GM23248 (cell line): Measurements from ENCODE around the gene NCR2. TPM values are rescaled to one million over a fixed set of nuclear protein-coding genes. Genes with fewer than 3 reads are reported as not detected.

Experiments used
- DNase-seq: peaks from one replicate; pipeline ENCODE4 v3.0.0-alpha.2; 2015
- H2AFZ ChIP-seq: fragments of 200-600 bp; sonication (generic); 2 replicates; pipeline ENCODE4 v1.6.1; 2016; ENCODE audit warnings: antibody characterized with exemption
- H3F3A ChIP-seq: fragments of 200-600 bp; sonication (generic); 2 replicates; pipeline ENCODE4 v1.6.1; 2016; ENCODE audit warnings: mild to moderate bottlenecking, antibody characterized with exemption, mixed run types; ENCODE audit not compliant: insufficient read depth
- H3K27ac ChIP-seq: fragments of 200-600 bp; sonication (generic); 2 replicates; pipeline ENCODE4 v1.5.1; 2016; ENCODE audit warnings: mild to moderate bottlenecking
- H3K27me3 ChIP-seq: fragments of 200-600 bp; sonication (generic); replicated peaks from 2 replicates; pipeline ENCODE4 v1.6.1; 2016; ENCODE audit warnings: mild to moderate bottlenecking; ENCODE audit not compliant: insufficient read depth
- H3K36me3 ChIP-seq: fragments of 200-600 bp; sonication (generic); 2 replicates; pipeline ENCODE4 v1.6.1; 2016; ENCODE audit warnings: low read depth, mild to moderate bottlenecking
- H3K4me1 ChIP-seq: fragments of 200-600 bp; sonication (generic); 2 replicates; pipeline ENCODE4 v1.6.1; 2016; ENCODE audit warnings: mild to moderate bottlenecking; ENCODE audit not compliant: insufficient read depth
- H3K4me2 ChIP-seq: fragments of 200-600 bp; sonication (generic); one replicate; pipeline ENCODE4 v1.6.1; 2016; ENCODE audit warnings: mild to moderate bottlenecking; ENCODE audit not compliant: unreplicated experiment
- H3K4me3 ChIP-seq: fragments of 200-600 bp; sonication (generic); 2 replicates; pipeline ENCODE4 v1.5.1; 2016; ENCODE audit warnings: mild to moderate bottlenecking
- H3K79me2 ChIP-seq: fragments of 200-600 bp; sonication (generic); 2 replicates; pipeline ENCODE4 v1.6.1; 2016; ENCODE audit warnings: mild to moderate bottlenecking; ENCODE audit not compliant: insufficient read depth
- H3K9ac ChIP-seq: fragments of 200-600 bp; sonication (generic); 2 replicates; pipeline ENCODE4 v1.6.1; 2016; ENCODE audit warnings: mild to moderate bottlenecking
- H3K9me2 ChIP-seq: fragments of 200-600 bp; sonication (generic); 2 replicates; pipeline ENCODE4 v1.6.1; 2016; ENCODE audit warnings: mixed run types, mild to moderate bottlenecking, moderate library complexity; ENCODE audit not compliant: insufficient read depth
- H3K9me3 ChIP-seq: fragments of 200-600 bp; sonication (generic); one replicate; pipeline ENCODE4 v1.6.1; 2017; ENCODE audit warnings: low read depth
- H4K20me1 ChIP-seq: fragments of 200-600 bp; sonication (generic); 2 replicates; pipeline ENCODE4 v1.6.0; 2016; ENCODE audit not compliant: insufficient read depth
- EZH2 ChIP-seq: fragments of 200-600 bp; sonication (generic); IDR thresholded peaks from 2 replicates; pipeline ENCODE4 v1.6.1; 2018; ENCODE audit warnings: antibody characterized with exemption, mild to moderate bottlenecking; ENCODE audit not compliant: insufficient read depth, poor library complexity, severe bottlenecking
- EZH2phosphoT487 ChIP-seq: fragments of 200-600 bp; sonication (generic); IDR thresholded peaks from 2 replicates; pipeline ENCODE4 v1.6.1; 2018; ENCODE audit warnings: antibody characterized with exemption, moderate library complexity, mild to moderate bottlenecking, low read depth; ENCODE audit not compliant: insufficient read depth
- WGBS, 2 experiments: methylation state at CpG; one replicate each; pipeline ENCODE4 v1.1.6; 2015 to 2017; ENCODE audit warnings: low lambda C conversion rate in 2 of 2, low coverage in 1 of 2; ENCODE audit errors: missing lambda C conversion rate in 2 of 2; 5-methylcytosine and 5-hydroxymethylcytosine counted together
- in situ Hi-C: fragments of 300-500 bp; cut with MboI; formaldehyde crosslinking; loops from 2 replicates; pipeline ENCODE4 v1.15.0; 2020
- polyA plus RNA-seq: library from polyadenylated mRNA; unstranded; fragments of >200 nt; fragmentation: Nextera tagmentation; extraction: Ambion mirVana; gene quantifications from 2 replicates; pipeline ENCODE4 v1.2.1, GENCODE V29; 2016
- total RNA-seq: library from RNA; depleted of rRNA; stranded (reverse); fragments of >200 nt; shearing (Covaris generic); gene quantifications from 2 replicates; pipeline ENCODE4 v1.2.3, GENCODE V29; 2014

NCR2 gene
- total and polyA plus RNA-seq, 2 experiments from 2014 or later = not detected

GRCh38 chr6:41348934-41349333, 13.5 kb downstream of the NCR2 start:
- TF ChIP-seq EZH2phosphoT487 (no peak), EZH2 (no peak)
- in situ Hi-C loops = no loop called here
- no peaks in the 10 kb centered on the region for H4K20me1 ChIP-seq
- no peak overlapping the region for H3K4me2 ChIP-seq
- WGBS, 2 experiments = 65 to 81% methylated on average over 2 of the region's 2 CpGs
- H3F3A ChIP-seq = no peaks in the 10 kb centered on the region
- peaks cover 19% of the 10 kb centered on the region; the same call in 1 of the 2 replicates for H3K27me3 ChIP-seq
- H3K9me2 ChIP-seq = no peaks in the 10 kb centered on the region
- no peak overlapping the region for H2AFZ ChIP-seq
- no peak for DNase-seq
- no peaks in the 10 kb centered on the region for H3K4me1 ChIP-seq
- no peak overlapping the region for H3K9ac ChIP-seq
- H3K4me3 ChIP-seq = no peak overlapping the region
- no peaks in the 10 kb centered on the region for H3K9me3 ChIP-seq
- no peaks in the 10 kb centered on the region for H3K36me3 ChIP-seq
- H3K79me2 ChIP-seq = no peaks in the 10 kb centered on the region
- no peak overlapping the region for H3K27ac ChIP-seq

GRCh38 chr6:41352396-41352795, 17.0 kb downstream of the NCR2 start:
- Histone ChIP-seq H3K9me3 (no peaks in the 10 kb centered on the region), H3K4me1 (no peaks in the 10 kb centered on the region), H3F3A (no peaks in the 10 kb centered on the region), H3K36me3 (no peaks in the 10 kb centered on the region), H3K27me3 (peaks cover 24% of the 10 kb centered on the region), H4K20me1 (no peaks in the 10 kb centered on the region), H3K79me2 (no peaks in the 10 kb centered on the region), H2AFZ (no peak overlapping the region), H3K9me2 (no peaks in the 10 kb centered on the region), H3K27ac (no peak overlapping the region), H3K9ac (no peak overlapping the region), H3K4me3 (no peak overlapping the region), H3K4me2 (no peak overlapping the region)
- in situ Hi-C loops = loop anchor here (25.0 kb wide), 1 partner anchor 685 kb away; no protein-coding TSS in a partner anchor
- DNase-seq = no peak
- WGBS, 2 experiments = 13 to 19% methylated on average over 3 of the region's 3 CpGs
- no peak for TF ChIP-seq EZH2phosphoT487
- TF ChIP-seq EZH2 = no peak

DNA sequence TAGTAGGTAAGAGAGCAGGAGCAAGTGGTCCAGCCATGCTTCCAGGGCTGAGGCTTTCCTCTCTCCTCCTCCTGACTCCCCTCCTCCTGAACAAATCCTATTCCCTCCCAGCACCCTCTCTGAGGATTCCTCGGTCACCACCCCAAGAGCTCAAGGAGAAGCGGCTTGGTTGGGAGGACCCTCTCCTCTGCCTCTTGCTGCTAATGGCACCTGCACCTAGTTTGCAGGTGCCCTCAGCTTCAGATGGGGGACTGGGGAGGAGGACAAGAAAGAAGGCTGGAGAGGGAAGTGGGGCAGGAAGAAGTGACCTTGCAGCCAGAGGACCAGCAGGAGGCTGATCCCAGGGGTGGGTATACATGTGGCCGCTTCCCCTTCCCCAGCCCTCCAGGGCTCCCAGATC, 17.5 kb downstream of the NCR2 start:
- Histone ChIP-seq H3K4me3 (no peak overlapping the region), H3K9me3 (no peaks in the 10 kb centered on the region), H3K27ac (no peak overlapping the region), H4K20me1 (no peaks in the 10 kb centered on the region), H3K4me1 (no peaks in the 10 kb centered on the region), H3K4me2 (no peak overlapping the region), H3K27me3 (peaks cover 24% of the 10 kb centered on the region), H3K9ac (no peak overlapping the region), H3F3A (no peaks in the 10 kb centered on the region), H2AFZ (no peak overlapping the region), H3K36me3 (no peaks in the 10 kb centered on the region), H3K79me2 (no peaks in the 10 kb centered on the region), H3K9me2 (no peaks in the 10 kb centered on the region)
- no peak for TF ChIP-seq EZH2phosphoT487
- no peak for TF ChIP-seq EZH2
- in situ Hi-C loops = loop anchor here (25.0 kb wide), 1 partner anchor 684 kb away; no protein-coding TSS in a partner anchor
- DNase-seq = no peak
- WGBS, 2 experiments = 55 to 72% methylated on average over 3 of the region's 3 CpGs

DNA sequence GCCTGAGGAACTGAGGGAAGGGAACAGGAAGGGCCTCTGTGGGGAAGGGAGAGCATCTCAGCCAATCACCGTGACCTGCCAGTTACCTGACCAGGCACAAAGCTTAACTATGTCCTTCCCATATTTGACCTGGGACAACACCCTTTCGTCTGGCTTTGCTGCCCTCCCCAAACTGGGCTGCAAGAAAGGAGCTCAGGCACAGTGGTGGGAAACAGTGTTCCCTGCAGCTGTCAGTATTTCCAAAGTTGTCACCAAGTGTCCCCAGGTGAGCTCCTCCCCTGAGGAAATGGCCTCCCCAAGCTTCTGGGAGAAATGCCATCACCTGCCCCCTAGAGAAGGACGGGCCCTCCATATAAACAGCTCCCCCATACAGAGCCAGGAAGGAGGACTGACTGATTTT, 17.9 kb downstream of the NCR2 start:
- Histone ChIP-seq H3K9me2 (no peaks in the 10 kb centered on the region), H3F3A (no peaks in the 10 kb centered on the region), H3K27me3 (peaks cover 24% of the 10 kb centered on the region), H3K4me2 (no peak overlapping the region), H3K27ac (no peak overlapping the region), H3K9me3 (no peaks in the 10 kb centered on the region), H3K9ac (no peak overlapping the region), H4K20me1 (no peaks in the 10 kb centered on the region), H3K79me2 (no peaks in the 10 kb centered on the region), H3K4me3 (no peak overlapping the region), H3K4me1 (no peaks in the 10 kb centered on the region), H2AFZ (no peak overlapping the region), H3K36me3 (no peaks in the 10 kb centered on the region)
- in situ Hi-C loops = loop anchor here (25.0 kb wide), 1 partner anchor 684 kb away; no protein-coding TSS in a partner anchor
- TF ChIP-seq EZH2phosphoT487 (no peak), EZH2 (no peak)
- WGBS, 2 experiments = 20 to 43% methylated on average over 3 of the region's 3 CpGs
- DNase-seq = no peak

DNA sequence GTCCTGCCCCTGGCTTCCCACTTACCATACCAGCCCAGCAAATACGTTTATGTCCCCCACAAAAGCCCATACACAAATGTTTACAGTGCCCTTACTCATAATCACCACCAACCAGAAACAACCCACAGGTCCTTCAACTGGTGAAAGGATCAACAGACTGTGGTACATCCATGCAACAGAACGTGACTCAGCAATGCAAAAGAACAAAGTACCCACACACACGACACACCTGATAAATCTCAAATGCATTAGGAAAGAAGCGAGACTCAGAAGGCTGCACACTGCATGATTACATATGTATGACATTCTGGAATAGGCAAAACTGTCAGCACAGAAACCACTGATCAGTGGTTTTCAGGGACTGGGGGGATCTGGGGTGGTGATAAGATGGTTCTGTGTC, 20.5 kb downstream of the NCR2 start:
- Histone ChIP-seq H3K36me3 (no peaks in the 10 kb centered on the region), H4K20me1 (no peaks in the 10 kb centered on the region), H3K4me1 (no peaks in the 10 kb centered on the region), H3K9ac (no peak overlapping the region), H3K4me3 (no peak overlapping the region), H3K4me2 (no peak overlapping the region), H2AFZ (no peak overlapping the region), H3F3A (no peaks in the 10 kb centered on the region), H3K79me2 (no peaks in the 10 kb centered on the region), H3K9me3 (no peaks in the 10 kb centered on the region), H3K27ac (no peak overlapping the region), H3K9me2 (no peaks in the 10 kb centered on the region), H3K27me3 (peaks cover 14% of the 10 kb centered on the region)
- TF ChIP-seq EZH2phosphoT487 (no peak), EZH2 (no peak)
- 24 to 31% methylated on average over 4 of the region's 4 CpGs for WGBS, 2 experiments
- DNase-seq = no peak
- in situ Hi-C loops = loop anchor here (25.0 kb wide), 1 partner anchor 681 kb away; no protein-coding TSS in a partner anchor
